Measurements from ENCODE around the gene MICAL2.

DNA sequence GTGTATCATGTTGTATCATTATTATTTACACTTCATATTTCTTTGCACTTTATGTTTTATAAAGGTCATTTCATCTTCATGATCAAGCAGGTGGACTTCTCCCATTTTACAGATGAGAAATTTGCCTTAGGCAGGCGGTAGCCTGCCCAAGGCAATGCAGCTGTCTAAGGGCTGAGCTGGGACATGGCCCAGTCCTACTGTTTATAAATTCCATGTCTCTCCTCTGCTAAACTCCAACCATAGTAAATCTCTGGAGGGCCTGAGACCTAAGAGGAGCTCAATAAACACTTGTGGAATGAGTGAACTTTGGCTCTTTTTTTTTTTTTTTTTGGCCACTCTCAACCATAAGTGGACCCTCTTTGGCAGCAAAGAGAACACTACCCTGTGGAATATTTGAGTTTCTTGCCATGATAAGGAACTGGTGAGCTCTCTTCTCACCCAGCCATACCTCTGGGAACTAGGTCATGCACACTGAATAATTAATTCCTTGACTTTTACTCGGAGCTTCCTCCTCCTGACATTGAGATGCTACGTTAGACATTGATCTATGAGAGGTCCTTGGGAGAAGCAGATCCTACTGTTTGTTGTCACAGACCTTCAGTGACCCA is 29.9 kb downstream of the MICAL2 start:
- TF ChIP-seq, protein P1, sequence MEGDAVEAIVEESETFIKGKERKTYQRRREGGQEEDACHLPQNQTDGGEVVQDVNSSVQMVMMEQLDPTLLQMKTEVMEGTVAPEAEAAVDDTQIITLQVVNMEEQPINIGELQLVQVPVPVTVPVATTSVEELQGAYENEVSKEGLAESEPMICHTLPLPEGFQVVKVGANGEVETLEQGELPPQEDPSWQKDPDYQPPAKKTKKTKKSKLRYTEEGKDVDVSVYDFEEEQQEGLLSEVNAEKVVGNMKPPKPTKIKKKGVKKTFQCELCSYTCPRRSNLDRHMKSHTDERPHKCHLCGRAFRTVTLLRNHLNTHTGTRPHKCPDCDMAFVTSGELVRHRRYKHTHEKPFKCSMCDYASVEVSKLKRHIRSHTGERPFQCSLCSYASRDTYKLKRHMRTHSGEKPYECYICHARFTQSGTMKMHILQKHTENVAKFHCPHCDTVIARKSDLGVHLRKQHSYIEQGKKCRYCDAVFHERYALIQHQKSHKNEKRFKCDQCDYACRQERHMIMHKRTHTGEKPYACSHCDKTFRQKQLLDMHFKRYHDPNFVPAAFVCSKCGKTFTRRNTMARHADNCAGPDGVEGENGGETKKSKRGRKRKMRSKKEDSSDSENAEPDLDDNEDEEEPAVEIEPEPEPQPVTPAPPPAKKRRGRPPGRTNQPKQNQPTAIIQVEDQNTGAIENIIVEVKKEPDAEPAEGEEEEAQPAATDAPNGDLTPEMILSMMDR (conservative IDR thresholded peaks at IDR 0.05; ENCODE audit: low read length), result no peak
- no peak for TF ChIP-seq EZH2phosphoT487 (IDR thresholded peaks at IDR 0.05; ENCODE audit: borderline replicate concordance, low read depth, low read length)

All from OCI-LY7 (cell line).